HG03108 (cell line): ENCODE measurements around the gene ABHD1.
A peak's percentile ranks its signal among the peaks of the same experiment; 100 is the strongest.
"Not testable (repeated sequence)": the region's sequence is repeated elsewhere in the genome, so short reads cannot be mapped to it uniquely, and the experiment has no call there.

ENCODE experiments used
- ATAC-seq: cut with Tn5 transposase; IDR thresholded peaks from one replicate; pipeline ENCODE4 v1.9.1; 2021; ENCODE audit warnings: moderate library complexity; ENCODE audit not compliant: unreplicated experiment

Gene ABHD1

GRCh38 chr2:27123302-27124150, at the start of gene ABHD1:
TSS of gene ABHD1 (plus strand) at chr2:27123815. CDS start at chr2:27123949, 134 bp downstream.
- no peak for ATAC-seq

- ATAC-seq: no peak
These were observed 48.7 kb upstream of the ABHD1 start for GRCh38 chr2:27074738-27075565.

DNA sequence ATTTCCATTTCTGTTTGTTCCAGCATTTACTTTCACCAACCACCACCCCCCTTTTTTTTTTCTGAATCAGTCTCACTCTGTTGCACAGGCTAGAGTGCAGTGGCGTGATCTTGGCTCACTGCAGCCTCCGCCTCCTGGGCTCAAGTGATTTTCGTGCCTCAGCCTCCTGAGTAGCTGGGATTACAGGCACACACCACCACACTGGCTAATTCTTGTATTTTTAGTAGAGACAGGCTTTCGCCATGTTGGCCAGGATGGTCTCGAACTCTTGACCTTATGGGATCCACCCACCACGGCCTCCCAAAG, 48.1 kb upstream of the ABHD1 start:
- not testable (repeated sequence) for ATAC-seq

DNA sequence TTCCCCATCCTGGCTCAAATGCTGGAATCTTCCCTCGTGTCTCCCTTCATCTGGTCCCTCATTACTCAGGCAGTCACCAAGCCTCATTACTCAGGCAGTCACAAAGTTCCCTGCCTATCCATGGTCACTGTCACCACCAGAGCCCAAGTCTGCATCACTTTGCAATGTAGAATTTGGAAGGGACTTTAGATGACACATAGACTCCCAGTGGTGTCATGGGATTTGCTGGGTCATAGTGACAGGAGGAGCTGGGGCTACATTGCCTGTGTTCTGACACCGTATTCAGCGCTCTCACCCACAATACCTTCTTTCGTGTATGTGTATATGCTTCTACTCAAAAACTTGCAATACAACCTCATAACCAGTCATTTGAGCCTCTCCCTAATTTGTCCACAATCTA, 47.3 kb upstream of the ABHD1 start:
- ATAC-seq: no peak

DNA sequence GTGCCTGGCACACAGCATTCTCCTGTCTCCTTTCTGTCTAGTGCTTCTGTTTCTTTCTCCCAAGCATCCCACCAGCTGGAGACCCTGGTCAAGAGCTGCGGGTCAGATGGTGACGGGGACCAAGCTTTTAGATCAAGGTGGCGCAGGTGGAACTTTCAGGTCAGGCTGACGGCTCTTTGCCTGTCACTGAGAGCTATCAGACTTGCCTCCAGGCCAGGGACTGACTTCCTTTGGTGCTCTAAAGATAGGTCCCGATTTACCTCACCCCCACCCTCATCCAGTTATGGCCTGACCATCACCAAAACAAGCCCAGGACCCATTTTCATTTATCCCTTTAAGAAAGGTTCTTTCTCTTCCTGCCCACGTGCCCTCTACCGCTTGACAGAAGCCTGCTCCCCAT, 46.4 kb upstream of the ABHD1 start:
- no peak for ATAC-seq

GRCh38 chr2:27078267-27079194, 45.1 kb upstream of the ABHD1 start, which contains the start of gene EMILIN1:
TSS of gene EMILIN1 (plus strand) at chr2:27078615. CDS start at chr2:27079066, 451 bp downstream.
- ATAC-seq: no peak

DNA sequence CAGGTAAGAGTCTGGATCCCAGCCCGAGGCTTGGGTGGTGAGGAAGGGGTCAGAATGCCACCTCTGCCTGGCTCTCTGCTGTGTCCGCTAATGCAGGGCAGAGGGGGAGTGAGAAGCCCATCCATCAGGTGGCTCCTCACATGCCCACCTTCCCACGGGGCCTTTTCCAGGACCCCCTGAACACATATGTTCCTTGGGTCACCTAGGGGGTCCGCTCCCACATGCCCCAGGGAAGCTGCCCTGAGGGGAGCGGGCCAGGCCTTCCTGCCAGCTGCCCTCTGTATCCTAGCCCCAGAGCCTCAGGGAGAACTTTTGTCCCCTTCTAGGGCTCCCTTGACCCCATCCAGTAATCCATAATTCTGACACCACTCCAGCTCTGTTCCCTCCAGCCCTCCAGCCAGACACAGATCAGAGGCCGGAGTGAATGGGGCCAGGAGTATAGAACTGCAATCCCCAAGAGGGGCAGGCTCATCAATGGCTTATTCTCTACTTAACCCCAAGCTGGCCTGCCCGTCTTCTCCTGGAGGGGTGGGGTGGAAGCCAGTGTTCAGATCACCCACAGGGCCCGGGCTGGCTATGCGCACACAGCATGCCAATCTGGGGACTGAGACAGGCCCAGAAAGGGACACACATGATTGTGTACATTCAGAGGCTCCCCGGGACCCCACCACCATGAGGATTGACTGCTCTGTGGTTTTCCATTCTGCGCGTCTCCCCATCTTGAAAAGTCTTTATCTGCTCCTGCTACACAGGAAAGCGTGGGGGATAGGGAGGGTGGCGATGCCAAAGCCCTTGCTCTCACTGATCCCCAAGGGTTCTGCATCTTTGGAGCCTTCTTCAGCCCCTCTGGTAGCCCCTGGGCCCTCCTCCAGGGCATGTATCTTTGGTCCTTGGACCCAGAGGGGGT, 44.1 kb upstream of the ABHD1 start:
- ATAC-seq: no peak

- ATAC-seq: no peak
These were observed 43.5 kb upstream of the ABHD1 start for GRCh38 chr2:27080140-27080469.

DNA sequence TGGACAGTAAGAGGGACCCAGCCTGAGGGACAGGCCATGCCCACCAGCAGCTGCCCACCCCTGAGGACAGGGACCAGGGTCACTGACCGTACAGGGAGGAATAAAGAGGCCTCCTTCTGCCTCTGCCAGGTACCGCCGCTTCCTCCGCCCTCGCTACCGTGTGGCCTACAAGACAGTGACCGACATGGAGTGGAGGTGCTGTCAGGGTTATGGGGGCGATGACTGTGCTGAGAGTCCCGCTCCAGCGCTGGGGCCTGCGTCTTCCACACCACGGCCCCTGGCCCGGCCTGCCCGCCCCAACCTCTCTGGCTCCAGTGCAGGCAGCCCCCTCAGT, 43.0 kb upstream of the ABHD1 start:
- no peak for ATAC-seq

GRCh38 chr2:27081984-27082772, 41.4 kb upstream of the ABHD1 start:
- ATAC-seq: no peak

GRCh38 chr2:27082773-27083409, 40.7 kb upstream of the ABHD1 start:
- no peak for ATAC-seq

- ATAC-seq: no peak
These were observed 40.0 kb upstream of the ABHD1 start for GRCh38 chr2:27083410-27084296.

DNA sequence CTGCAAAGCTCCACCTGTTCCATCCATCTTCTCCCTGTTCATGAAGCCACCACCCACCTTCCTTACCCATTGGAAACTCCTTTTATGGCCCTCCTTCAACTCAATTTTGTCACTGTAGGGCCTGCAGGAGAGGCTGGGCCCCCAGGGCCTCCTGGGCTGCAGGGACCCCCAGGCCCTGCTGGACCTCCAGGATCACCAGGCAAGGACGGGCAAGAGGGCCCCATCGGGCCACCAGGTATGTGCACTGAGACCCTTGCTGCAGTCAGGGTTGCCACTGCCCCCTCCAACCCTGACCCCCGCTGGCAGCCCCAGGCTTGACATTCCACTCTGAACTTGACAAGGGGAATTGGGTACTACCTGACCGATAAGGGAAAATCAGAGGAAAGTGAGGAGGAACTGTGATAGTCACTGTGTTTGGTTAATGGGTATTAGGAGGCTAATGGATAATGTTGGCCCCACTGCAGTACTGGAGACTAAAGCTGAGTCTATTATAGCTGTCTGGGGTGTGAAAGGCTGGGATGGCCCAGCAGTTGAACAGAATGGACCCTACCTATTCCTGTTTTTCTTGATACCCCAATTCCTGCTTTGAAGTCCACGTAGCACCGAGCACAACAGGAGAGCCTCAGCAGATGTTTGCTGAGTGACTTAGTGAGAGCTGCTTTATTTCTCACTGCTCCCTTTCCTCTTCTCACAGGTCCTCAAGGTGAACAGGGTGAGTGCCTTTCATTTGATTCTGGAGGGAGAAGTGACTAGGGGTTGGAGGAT, 39.1 kb upstream of the ABHD1 start:
- ATAC-seq: no peak

DNA sequence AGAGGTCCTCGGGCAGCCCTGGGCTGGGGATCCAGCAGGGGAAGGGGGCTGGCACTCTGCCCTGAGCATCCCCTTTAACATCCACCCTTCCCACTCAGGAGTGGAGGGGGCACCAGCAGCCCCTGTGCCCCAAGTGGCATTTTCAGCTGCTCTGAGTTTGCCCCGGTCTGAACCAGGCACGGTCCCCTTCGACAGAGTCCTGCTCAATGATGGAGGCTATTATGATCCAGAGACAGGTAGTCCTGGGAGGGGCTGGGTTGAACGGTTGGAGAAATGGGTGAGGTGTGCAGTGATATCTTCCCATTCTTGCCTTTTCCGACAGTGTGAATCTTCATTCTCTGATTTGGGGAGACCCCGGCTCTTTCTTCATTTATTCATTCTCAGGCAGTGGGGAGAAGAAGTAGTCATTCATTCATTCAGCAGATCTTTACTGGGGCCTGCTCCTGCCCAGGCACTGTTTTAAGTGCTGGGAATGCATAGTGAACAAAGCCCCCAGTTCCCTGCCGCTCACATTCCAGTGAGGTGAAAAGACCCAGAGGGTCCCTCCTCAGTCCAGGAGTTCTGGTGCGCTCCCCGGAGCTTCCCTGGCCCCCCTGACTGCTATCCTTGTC, 38.4 kb upstream of the ABHD1 start:
- no peak for ATAC-seq

DNA sequence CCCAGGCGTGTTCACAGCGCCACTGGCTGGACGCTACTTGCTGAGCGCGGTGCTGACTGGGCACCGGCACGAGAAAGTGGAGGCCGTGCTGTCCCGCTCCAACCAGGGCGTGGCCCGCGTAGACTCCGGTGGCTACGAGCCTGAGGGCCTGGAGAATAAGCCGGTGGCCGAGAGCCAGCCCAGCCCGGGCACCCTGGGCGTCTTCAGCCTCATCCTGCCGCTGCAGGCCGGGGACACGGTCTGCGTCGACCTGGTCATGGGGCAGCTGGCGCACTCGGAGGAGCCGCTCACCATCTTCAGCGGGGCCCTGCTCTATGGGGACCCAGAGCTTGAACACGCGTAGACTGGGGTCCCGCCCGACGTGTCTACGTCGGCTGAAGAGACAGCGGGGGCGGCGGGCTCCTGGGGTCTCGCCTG, 37.9 kb upstream of the ABHD1 start:
- no peak for ATAC-seq

- peak; percentile 76 for ATAC-seq
These were observed 37.4 kb upstream of the ABHD1 start for GRCh38 chr2:27086090-27086723.
